AG20443 (cell line): Measurements from ENCODE around the gene NUAK1.

Source experiments
- DNase-seq: peaks from one replicate; pipeline ENCODE4 v3.0.0; 2012; ENCODE audit warnings: low spot score, mixed read lengths

The NUAK1 gene

GRCh38 chr12:106109168-106109910 is 29.4 kb downstream of the NUAK1 start:
- no peak for DNase-seq

GRCh38 chr12:106108185-106108835 is 30.4 kb downstream of the NUAK1 start:
- DNase-seq: peak; percentile 55

- no peak for DNase-seq
Observed at GRCh38 chr12:106107566-106107965, 31.2 kb downstream of the NUAK1 start.

GRCh38 chr12:106106892-106107291 is 31.9 kb downstream of the NUAK1 start:
- peak; percentile 53 for DNase-seq

GRCh38 chr12:106106061-106106566 is 32.6 kb downstream of the NUAK1 start:
- DNase-seq: no peak

GRCh38 chr12:106101803-106102202 is 37.0 kb downstream of the NUAK1 start:
- DNase-seq: no peak

GRCh38 chr12:106098691-106099200 is 40.0 kb downstream of the NUAK1 start:
- DNase-seq: no peak

- DNase-seq: no peak
Observed at GRCh38 chr12:106097011-106097410, 41.7 kb downstream of the NUAK1 start.

- DNase-seq: no peak
Observed at GRCh38 chr12:106096376-106096775, 42.4 kb downstream of the NUAK1 start.

GRCh38 chr12:106094304-106094703 is 44.5 kb downstream of the NUAK1 start:
- DNase-seq: no peak

- DNase-seq: peak; percentile 26
Observed at GRCh38 chr12:106093246-106093645, 45.5 kb downstream of the NUAK1 start.

GRCh38 chr12:106091446-106091820 is 47.3 kb downstream of the NUAK1 start:
- DNase-seq: no peak

- DNase-seq: peak; percentile 79
Observed at GRCh38 chr12:106090591-106091445, 47.9 kb downstream of the NUAK1 start.

- no peak for DNase-seq
Observed at GRCh38 chr12:106089935-106090334, 48.8 kb downstream of the NUAK1 start.

- no peak for DNase-seq
Observed at GRCh38 chr12:106088811-106089485, 49.8 kb downstream of the NUAK1 start.

- DNase-seq: no peak
Observed at GRCh38 chr12:106088246-106088808, 50.4 kb downstream of the NUAK1 start.

- no peak for DNase-seq
Observed at GRCh38 chr12:106086696-106087095, 52.1 kb downstream of the NUAK1 start.

GRCh38 chr12:106085213-106085612 is 53.5 kb downstream of the NUAK1 start:
- DNase-seq: no peak

GRCh38 chr12:106084759-106085158 is 54.0 kb downstream of the NUAK1 start:
- no peak for DNase-seq

- DNase-seq: peak; percentile 77
Observed at GRCh38 chr12:106084014-106084671, 54.6 kb downstream of the NUAK1 start.
